HG02852 (cell line): ENCODE data around the gene NPB.
A peak's percentile ranks its signal among the peaks of the same experiment; 100 is the strongest.

Experiments
- ATAC-seq: cut with Tn5 transposase; IDR thresholded peaks from one replicate; pipeline ENCODE4 v1.9.1; 2021; ENCODE audit warnings: mild to moderate bottlenecking, moderate library complexity; ENCODE audit not compliant: unreplicated experiment

NPB gene

GRCh38 chr17:81869221-81870130, 32.6 kb upstream of the NPB start:
- no peak for ATAC-seq

GRCh38 chr17:81870131-81870980, 31.7 kb upstream of the NPB start:
- ATAC-seq, result no peak

GRCh38 chr17:81870981-81871386, 31.1 kb upstream of the NPB start, which contains the start of gene ARHGDIA:
Gene ARHGDIA, minus strand, starts transcription at chr17:81871337. Its CDS starts 1,407 bp downstream, at chr17:81869930.
- no peak for ATAC-seq

GRCh38 chr17:81871387-81872230, 30.4 kb upstream of the NPB start:
- ATAC-seq, result no peak

GRCh38 chr17:81877569-81877968, 24.5 kb upstream of the NPB start:
- no peak for ATAC-seq

- ATAC-seq, result no peak
Measured at GRCh38 chr17:81878294-81878693, 23.7 kb upstream of the NPB start.

GRCh38 chr17:81879121-81879520, 22.9 kb upstream of the NPB start:
- ATAC-seq, result no peak

- ATAC-seq, result no peak
Measured at GRCh38 chr17:81884520-81884919, 17.5 kb upstream of the NPB start.

- no peak for ATAC-seq
Measured at GRCh38 chr17:81884968-81885367, 17.1 kb upstream of the NPB start.

- ATAC-seq, result no peak
Measured at GRCh38 chr17:81885454-81885853, 16.6 kb upstream of the NPB start.

- ATAC-seq, result no peak
Measured at GRCh38 chr17:81885869-81886548, 16.0 kb upstream of the NPB start.

- ATAC-seq, result no peak
Measured at GRCh38 chr17:81888105-81888987, 13.7 kb upstream of the NPB start.

- ATAC-seq, result no peak
Measured at GRCh38 chr17:81888988-81889595, 12.9 kb upstream of the NPB start.

GRCh38 chr17:81889602-81890001, 12.4 kb upstream of the NPB start:
- no peak for ATAC-seq

- ATAC-seq, result no peak
Measured at GRCh38 chr17:81890447-81891302, 11.4 kb upstream of the NPB start.

- ATAC-seq, result peak; percentile 33
Measured at GRCh38 chr17:81891303-81891552, 10.8 kb upstream of the NPB start.

- ATAC-seq, result no peak
Measured at GRCh38 chr17:81895400-81895799, 6.6 kb upstream of the NPB start.
